ENCODE measurements around the gene KRT4. TPM values are rescaled to one million over a fixed set of nuclear protein-coding genes. Genes with fewer than 3 reads are reported as not detected.

KRT4 gene
- total RNA-seq, 1 donor from 2014 or later: not detected

DNA sequence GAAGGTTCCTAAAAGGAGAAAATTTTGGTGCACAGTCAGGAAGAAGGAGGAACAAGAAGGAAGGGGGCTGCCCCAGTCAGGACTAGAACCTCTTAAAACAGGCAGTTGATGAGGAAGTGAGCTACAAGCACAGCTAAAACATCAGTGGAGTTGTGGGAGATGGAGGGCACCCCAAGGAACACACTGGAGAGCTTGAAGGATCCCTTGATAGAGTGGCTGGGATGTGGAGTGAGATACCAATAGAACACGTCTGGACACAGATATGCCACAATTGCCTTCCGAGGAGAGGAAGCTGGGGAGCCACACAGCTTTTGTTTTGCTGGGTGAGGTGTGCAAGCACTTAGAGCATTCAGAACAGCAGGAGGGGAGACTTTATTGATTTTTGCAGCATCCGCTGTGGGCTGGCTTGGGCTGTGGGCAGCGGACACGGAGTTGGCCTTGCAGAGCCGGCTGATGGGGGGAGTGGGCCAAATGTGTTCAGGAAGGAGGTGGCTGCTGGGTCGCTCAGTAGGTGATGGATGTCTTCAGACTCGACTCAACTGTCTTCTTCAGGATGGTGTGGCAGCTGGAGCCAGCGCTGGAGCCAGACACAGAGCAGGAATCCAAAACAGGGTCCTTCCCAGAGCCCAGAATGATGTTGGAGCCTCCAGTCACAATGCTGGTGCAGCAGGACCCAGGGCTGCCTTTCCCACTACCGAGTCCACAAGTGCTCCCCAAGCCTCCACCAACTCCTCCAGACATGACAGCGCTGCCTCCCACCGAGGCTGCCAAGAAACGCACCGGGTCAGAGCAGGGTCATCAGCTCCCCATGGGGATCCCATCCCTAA is 24.9 kb upstream of the KRT4 start:
- no peak for TF ChIP-seq CTCF (IDR thresholded peaks at IDR 0.05)
- H3K9me3 ChIP-seq: no peaks in the 10 kb centered on the region
- H3K4me1 ChIP-seq: no peaks in the 10 kb centered on the region
- no peak overlapping the region for H3K4me3 ChIP-seq
- H3K27me3 ChIP-seq: no peaks in the 10 kb centered on the region
- no peak for DNase-seq (ENCODE audit: low spot score in 2 of 2)
- intact Hi-C loops (cut with DNase I): no loop called here
- H3K36me3 ChIP-seq: no peaks in the 10 kb centered on the region
- H3K27ac ChIP-seq: no peak overlapping the region

GRCh38 chr12:52837781-52838608 is 24.1 kb upstream of the KRT4 start:
- DNase-seq (ENCODE audit: low spot score in 2 of 2): no peak
- Histone ChIP-seq H3K36me3 (no peaks in the 10 kb centered on the region), H3K4me1 (no peaks in the 10 kb centered on the region), H3K9me3 (no peaks in the 10 kb centered on the region), H3K27me3 (no peaks in the 10 kb centered on the region), H3K4me3 (no peak overlapping the region), H3K27ac (no peak overlapping the region)
- intact Hi-C loops (cut with DNase I): no loop called here
- no peak for TF ChIP-seq CTCF (IDR thresholded peaks at IDR 0.05)

GRCh38 chr12:52837413-52837741 is 23.5 kb upstream of the KRT4 start:
- no peaks in the 10 kb centered on the region for H3K4me1 ChIP-seq

DNA sequence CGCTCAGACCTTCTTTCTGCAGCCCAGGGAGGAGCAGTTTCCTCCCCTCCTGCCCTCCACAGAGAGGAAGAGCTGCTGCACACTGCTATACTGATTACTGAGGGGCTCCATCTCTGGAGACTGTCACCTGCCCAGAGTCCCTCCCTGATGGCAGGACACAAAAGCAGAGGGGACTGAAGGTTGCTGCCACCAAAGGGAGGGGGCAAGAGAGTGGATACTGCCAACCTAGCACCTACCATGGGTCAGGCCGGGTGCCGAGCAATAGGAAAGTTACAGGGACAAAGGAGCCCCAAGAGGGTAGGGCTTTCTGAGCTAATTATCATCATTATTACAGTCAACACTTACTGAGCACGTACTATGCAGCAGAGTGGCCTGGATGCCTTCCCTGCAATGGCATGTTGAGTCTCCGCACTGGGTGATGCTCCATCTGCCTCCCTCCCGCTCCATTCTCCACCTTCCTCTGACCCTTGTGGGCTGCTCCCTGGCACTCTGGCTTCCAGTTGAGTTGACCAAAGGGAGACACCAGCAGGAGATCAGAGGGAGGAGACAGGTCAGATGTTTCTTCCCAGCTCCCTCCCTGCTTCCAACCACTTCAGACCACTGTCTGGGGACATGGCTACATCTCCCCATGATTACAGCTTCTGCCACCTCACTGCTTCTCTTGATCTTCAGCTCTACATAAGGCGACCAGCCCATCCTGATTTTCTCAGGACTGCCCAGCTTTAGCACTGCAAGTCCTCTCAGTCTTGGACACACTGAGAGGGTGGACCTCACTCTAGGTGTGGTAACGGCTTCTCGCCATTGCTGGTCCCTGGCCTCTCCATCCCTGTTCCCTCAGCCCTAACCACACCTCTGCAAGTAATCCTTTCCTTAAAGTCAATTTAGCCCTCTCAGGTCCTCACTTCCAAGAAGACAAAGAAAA is 22.8 kb upstream of the KRT4 start:
- Histone ChIP-seq H3K9me3 (no peaks in the 10 kb centered on the region), H3K4me1 (no peaks in the 10 kb centered on the region), H3K27ac (no peak overlapping the region), H3K4me3 (no peak overlapping the region), H3K27me3 (no peaks in the 10 kb centered on the region), H3K36me3 (no peaks in the 10 kb centered on the region)
- intact Hi-C loops (cut with DNase I): no loop called here
- no peak for TF ChIP-seq CTCF (IDR thresholded peaks at IDR 0.05)
- DNase-seq (ENCODE audit: low spot score in 2 of 2): no peak

More at GRCh38 chr12:52837413-52837741, 23.5 kb upstream of the KRT4 start:
- Histone ChIP-seq H3K4me3 (no peak overlapping the region), H3K36me3 (no peaks in the 10 kb centered on the region), H3K27me3 (no peaks in the 10 kb centered on the region), H3K27ac (no peak overlapping the region), H3K9me3 (no peaks in the 10 kb centered on the region)
- DNase-seq (ENCODE audit: low spot score in 2 of 2): no peak
- no peak for TF ChIP-seq CTCF (IDR thresholded peaks at IDR 0.05)
- intact Hi-C loops (cut with DNase I): no loop called here

DNA sequence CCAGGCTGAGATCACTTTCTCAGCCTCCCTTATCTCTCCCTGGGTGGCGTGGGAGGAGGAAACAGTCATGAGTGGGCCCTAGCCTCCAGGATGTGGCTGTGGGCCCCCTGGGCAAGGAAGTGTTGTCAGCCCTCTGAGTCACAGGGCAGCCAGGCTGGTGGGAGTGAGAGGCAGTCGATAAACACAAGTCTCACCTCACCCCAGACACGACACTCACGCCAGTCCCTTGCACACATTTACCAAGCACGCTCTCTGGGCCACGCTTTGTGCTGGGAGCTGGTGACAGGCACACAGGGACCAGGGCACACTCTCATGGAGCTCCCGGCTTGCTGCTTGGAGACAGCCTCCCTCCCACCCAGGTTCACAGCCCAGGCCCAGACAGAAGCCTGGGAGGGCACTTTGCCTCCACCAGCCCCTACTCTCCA is 22.1 kb upstream of the KRT4 start:
- H3K27me3 ChIP-seq: no peaks in the 10 kb centered on the region
- DNase-seq (ENCODE audit: low spot score in 2 of 2): no peak
- no peak overlapping the region for H3K4me3 ChIP-seq
- no peaks in the 10 kb centered on the region for H3K4me1 ChIP-seq
- no peaks in the 10 kb centered on the region for H3K9me3 ChIP-seq
- H3K36me3 ChIP-seq: no peaks in the 10 kb centered on the region
- intact Hi-C loops (cut with DNase I): no loop called here
- H3K27ac ChIP-seq: no peak overlapping the region
- TF ChIP-seq CTCF (IDR thresholded peaks at IDR 0.05): no peak
